GM12891 (cell line): Measurements from ENCODE around the gene SEC31B.

Experiments used
- PAX5 ChIP-seq: IDR thresholded peaks from 2 replicates; pipeline ENCODE4 v1.6.1; 2011; ENCODE audit warnings: low read length, moderate library complexity, mild to moderate bottlenecking; ENCODE audit not compliant: insufficient read depth, severe bottlenecking
- POLR2A ChIP-seq: IDR thresholded peaks from 2 replicates; pipeline ENCODE4 v1.6.1; 2011; ENCODE audit warnings: low read depth, low read length, control low read depth
- POLR2AphosphoS5 ChIP-seq: IDR thresholded peaks from 2 replicates; pipeline ENCODE4 v1.6.1; 2011; ENCODE audit warnings: low read depth, low read length, control low read depth
- TAF1 ChIP-seq: IDR thresholded peaks from 2 replicates; pipeline ENCODE4 v1.6.1; 2011; ENCODE audit warnings: low read depth, low read length, control low read depth

GRCh38 chr10:100535715-100536353 lies 16.2 kb upstream of the SEC31B start, which contains the start of gene HIF1AN:
- TF ChIP-seq POLR2AphosphoS5, result peak; percentile 90
- peak; percentile 86 for TF ChIP-seq POLR2A
- peak; percentile 79 for TF ChIP-seq TAF1
- no peak for TF ChIP-seq PAX5
